GM21381 (cell line): ENCODE measurements around the gene PGBD4.
"Not testable (repeated sequence)": the region's sequence is repeated elsewhere in the genome, so short reads cannot be mapped to it uniquely, and the experiment has no call there.

Experiments used
- ATAC-seq: cut with Tn5 transposase; IDR thresholded peaks from one replicate; pipeline ENCODE4 v1.9.1; 2021; ENCODE audit warnings: mild to moderate bottlenecking, moderate library complexity; ENCODE audit not compliant: unreplicated experiment

Gene PGBD4

GRCh38 chr15:34111488-34111887, 9.6 kb downstream of the PGBD4 start:
- ATAC-seq: no peak

GRCh38 chr15:34114215-34114614, 12.3 kb downstream of the PGBD4 start:
- no peak for ATAC-seq

GRCh38 chr15:34114739-34115138, 12.9 kb downstream of the PGBD4 start:
- no peak for ATAC-seq

GRCh38 chr15:34116620-34117019, 14.7 kb downstream of the PGBD4 start:
- ATAC-seq: no peak

GRCh38 chr15:34119291-34119690, 17.4 kb downstream of the PGBD4 start:
- ATAC-seq: no peak

- not testable (repeated sequence) for ATAC-seq
These were observed 18.5 kb downstream of the PGBD4 start for GRCh38 chr15:34120420-34120819.

GRCh38 chr15:34121786-34122185, 19.9 kb downstream of the PGBD4 start:
- ATAC-seq: not testable (repeated sequence)

GRCh38 chr15:34122771-34123183, 20.9 kb downstream of the PGBD4 start:
- no peak for ATAC-seq

GRCh38 chr15:34124651-34125050, 22.8 kb downstream of the PGBD4 start:
- no peak for ATAC-seq

- no peak for ATAC-seq
These were observed 24.1 kb downstream of the PGBD4 start for GRCh38 chr15:34125945-34126344.

GRCh38 chr15:34126522-34126921, 24.6 kb downstream of the PGBD4 start:
- ATAC-seq: no peak

GRCh38 chr15:34128898-34129297, 27.0 kb downstream of the PGBD4 start:
- ATAC-seq: no peak

- ATAC-seq: no peak
These were observed 31.0 kb downstream of the PGBD4 start for GRCh38 chr15:34132881-34133280.

- no peak for ATAC-seq
These were observed 31.6 kb downstream of the PGBD4 start for GRCh38 chr15:34133511-34133910.

GRCh38 chr15:34147371-34148140, 45.7 kb downstream of the PGBD4 start:
- no peak for ATAC-seq

- ATAC-seq: no peak
These were observed 52.9 kb downstream of the PGBD4 start for GRCh38 chr15:34154725-34155204.

- no peak for ATAC-seq
These were observed 54.0 kb downstream of the PGBD4 start for GRCh38 chr15:34155859-34156258.
